Effector memory CD8-positive, alpha-beta T cell (primary cell): ENCODE measurements around the gene ECHS1.

Experiments used
- ATAC-seq: fragments of 150-1000 bp; cut with Tn5 transposase; replicated peaks from 2 replicates; pipeline ENCODE4 v1.10.0; 2021; ENCODE audit warnings: mild to moderate bottlenecking, moderate library complexity
- DNase-seq, 3 experiments: peaks; one replicate each; pipeline ENCODE4 v3.0.0; 2021
- H3K27ac Mint-ChIP-seq, 2 donors: one replicate each; pipeline ENCODE4 v1.8.0; 2022; ENCODE audit warnings: mild to moderate bottlenecking in 2 of 2, mixed read lengths in 2 of 2, moderate library complexity in 2 of 2
- H3K27me3 Mint-ChIP-seq, 2 donors: one replicate each; pipeline ENCODE4 v1.8.0; 2022; ENCODE audit warnings: mixed read lengths in 2 of 2
- H3K36me3 Mint-ChIP-seq: one replicate; pipeline ENCODE4 v1.8.0; 2022; ENCODE audit warnings: mild to moderate bottlenecking, moderate library complexity, mixed read lengths; ENCODE audit not compliant: insufficient read depth
- H3K4me1 Mint-ChIP-seq, 2 donors: one replicate each; pipeline ENCODE4 v1.8.0; 2022; ENCODE audit warnings: low read depth in 2 of 2, mixed read lengths in 2 of 2
- H3K4me3 Mint-ChIP-seq, 2 donors: one replicate each; pipeline ENCODE4 v1.8.0; 2022; ENCODE audit warnings: mild to moderate bottlenecking in 2 of 2, mixed read lengths in 2 of 2, moderate library complexity in 2 of 2
- H3K9me3 Mint-ChIP-seq, 2 donors: one replicate each; pipeline ENCODE4 v1.8.0; 2022; ENCODE audit warnings: mixed read lengths in 2 of 2

ECHS1 gene

DNA sequence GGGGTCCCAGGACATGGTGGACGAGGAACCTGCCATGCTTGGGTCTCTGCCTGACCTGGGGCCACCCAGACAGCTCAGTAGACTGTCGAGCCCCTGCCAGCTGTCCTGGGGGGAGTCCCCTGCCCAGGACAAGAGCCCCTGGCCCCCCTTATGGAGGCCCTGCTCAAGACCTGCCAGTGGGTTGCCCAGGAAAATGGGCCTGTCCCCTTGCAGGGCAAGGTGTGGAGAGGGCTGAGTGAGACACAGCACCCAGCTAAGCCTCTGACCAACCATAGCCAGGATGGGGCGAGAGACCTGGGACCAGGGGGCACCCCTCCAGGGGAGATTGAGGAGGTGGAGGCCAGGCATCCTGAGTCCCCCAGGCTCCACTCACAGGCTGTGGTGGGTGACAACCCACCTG lies 17.2 kb downstream of the ECHS1 start:
- H3K9me3 Mint-ChIP-seq = no peaks in the 10 kb centered on the region
- peak overlapping the region in 1 of 2 donors; percentile 38 for H3K27ac Mint-ChIP-seq
- DNase-seq = no peak
- no peaks in the 10 kb centered on the region for H3K36me3 Mint-ChIP-seq
- H3K27me3 Mint-ChIP-seq = no peaks in the 10 kb centered on the region
- peak overlapping the region; percentile 66 to 71 for H3K4me3 Mint-ChIP-seq
- no peak for ATAC-seq
- H3K4me1 Mint-ChIP-seq = peaks cover 0 to 6% of the 10 kb centered on the region in 2 donors

GRCh38 chr10:133355266-133355665 lies 17.9 kb downstream of the ECHS1 start:
- DNase-seq = no peak
- ATAC-seq = no peak
- Mint-ChIP-seq H3K27ac (peak overlapping the region in 1 of 2 donors; percentile 38), H3K9me3 (no peaks in the 10 kb centered on the region), H3K36me3 (no peaks in the 10 kb centered on the region), H3K27me3 (peaks cover 0 to 3% of the 10 kb centered on the region in 2 donors), H3K4me3 (no peak overlapping the region), H3K4me1 (peaks cover 0 to 6% of the 10 kb centered on the region in 2 donors)

- H3K36me3 Mint-ChIP-seq = no peaks in the 10 kb centered on the region
- peaks cover 0 to 3% of the 10 kb centered on the region in 2 donors for H3K4me1 Mint-ChIP-seq
- no peak overlapping the region for H3K27ac Mint-ChIP-seq
- H3K4me3 Mint-ChIP-seq = no peak overlapping the region
- H3K9me3 Mint-ChIP-seq = no peaks in the 10 kb centered on the region
- DNase-seq = no peak
- no peak for ATAC-seq
- peaks cover 0 to 8% of the 10 kb centered on the region in 2 donors for H3K27me3 Mint-ChIP-seq
Observed at GRCh38 chr10:133354672-133355240, 18.4 kb downstream of the ECHS1 start.

DNA sequence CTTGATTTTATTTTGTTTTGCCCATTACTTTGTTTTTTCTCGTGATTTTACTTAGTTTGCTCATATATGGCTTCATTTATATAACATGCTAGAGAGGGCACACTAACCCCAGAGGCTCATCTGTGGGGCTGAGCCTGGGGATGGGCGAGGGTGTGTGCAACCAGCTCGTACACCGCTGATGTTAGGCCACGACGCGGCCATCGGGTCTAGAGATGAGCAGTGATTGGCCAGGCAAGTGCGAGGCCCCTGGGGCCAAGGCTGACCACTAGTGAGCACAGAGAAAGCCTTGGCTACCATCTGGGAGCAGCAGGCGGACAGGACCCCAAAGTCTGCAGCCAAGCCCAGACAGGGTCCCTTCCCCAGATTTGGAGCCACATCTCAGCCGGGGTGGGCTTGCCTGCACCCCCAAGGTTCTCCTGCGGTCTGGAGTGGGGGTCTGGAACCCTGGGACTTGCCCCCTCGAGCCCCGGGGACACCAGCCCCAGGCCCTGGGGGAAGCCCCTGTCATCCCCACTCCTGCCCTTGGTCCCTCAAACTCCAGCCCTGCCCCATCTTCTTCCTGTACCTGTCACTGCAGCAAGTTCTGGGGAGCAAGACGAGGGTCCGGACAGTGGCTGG lies 19.1 kb downstream of the ECHS1 start:
- Mint-ChIP-seq H3K27ac (no peak overlapping the region), H3K4me1 (peaks cover 0 to 6% of the 10 kb centered on the region in 2 donors), H3K27me3 (peaks cover 4 to 14% of the 10 kb centered on the region in 2 donors), H3K36me3 (no peaks in the 10 kb centered on the region), H3K9me3 (no peaks in the 10 kb centered on the region), H3K4me3 (no peak overlapping the region)
- DNase-seq (no peak), ATAC-seq (no peak)

DNA sequence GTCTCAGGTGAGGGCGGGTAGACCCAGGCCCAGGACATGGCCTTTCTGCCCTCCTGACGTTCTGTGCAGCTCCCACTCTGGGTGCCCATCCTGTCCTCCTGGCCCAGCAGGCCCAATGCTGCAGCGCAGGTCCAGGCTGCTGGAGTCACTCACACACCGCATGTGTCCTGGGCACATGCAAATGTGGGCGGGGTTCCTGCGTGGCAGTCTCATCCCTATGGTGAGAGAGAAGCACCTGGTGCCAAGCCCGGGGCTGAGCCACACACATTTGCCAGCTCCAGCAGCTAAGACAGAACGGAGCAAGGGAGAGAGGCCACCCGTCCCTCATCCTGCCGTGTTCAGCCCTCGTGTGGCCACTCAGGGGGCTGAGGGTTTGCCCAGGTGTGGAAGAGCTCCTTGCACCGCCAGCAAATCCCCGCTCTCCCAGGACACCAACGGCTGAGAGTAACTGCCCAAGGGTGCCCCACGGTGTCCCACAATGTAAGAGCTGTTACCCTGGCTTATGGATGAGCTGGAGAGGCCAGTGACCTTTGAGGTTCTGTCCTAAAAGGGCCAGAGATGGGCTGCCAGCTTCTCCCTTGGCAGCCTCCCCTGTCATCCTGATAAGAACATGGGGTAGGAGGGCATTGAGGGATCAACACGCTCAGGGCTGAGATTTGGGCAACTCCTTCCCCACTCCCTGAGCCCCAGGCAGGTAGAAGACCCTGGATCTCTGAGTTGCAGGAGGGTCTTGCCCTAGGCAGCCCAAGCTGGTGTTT lies 19.8 kb downstream of the ECHS1 start:
- Mint-ChIP-seq H3K27ac (no peak overlapping the region), H3K4me3 (no peak overlapping the region), H3K36me3 (no peaks in the 10 kb centered on the region), H3K4me1 (peaks cover 0 to 7% of the 10 kb centered on the region in 2 donors), H3K9me3 (no peaks in the 10 kb centered on the region), H3K27me3 (peaks cover 8 to 21% of the 10 kb centered on the region in 2 donors)
- ATAC-seq = no peak
- no peak for DNase-seq

GRCh38 chr10:133351408-133352318 lies 21.5 kb downstream of the ECHS1 start:
- no peak for DNase-seq
- Mint-ChIP-seq H3K9me3 (no peaks in the 10 kb centered on the region), H3K4me3 (no peak overlapping the region), H3K27me3 (peaks cover 9 to 23% of the 10 kb centered on the region in 2 donors), H3K27ac (no peak overlapping the region), H3K4me1 (peaks cover 0 to 7% of the 10 kb centered on the region in 2 donors), H3K36me3 (no peaks in the 10 kb centered on the region)
- no peak for ATAC-seq

- peaks cover 0 to 4% of the 10 kb centered on the region in 2 donors for H3K4me1 Mint-ChIP-seq
- H3K9me3 Mint-ChIP-seq = no peaks in the 10 kb centered on the region
- no peak overlapping the region for H3K4me3 Mint-ChIP-seq
- H3K27me3 Mint-ChIP-seq = peaks cover 17 to 30% of the 10 kb centered on the region in 2 donors
- no peaks in the 10 kb centered on the region for H3K36me3 Mint-ChIP-seq
- no peak for DNase-seq
- no peak overlapping the region for H3K27ac Mint-ChIP-seq
- ATAC-seq = no peak
Observed at GRCh38 chr10:133350950-133351329, 22.2 kb downstream of the ECHS1 start.

GRCh38 chr10:133350283-133350949 lies 22.7 kb downstream of the ECHS1 start:
- peaks cover 22 to 35% of the 10 kb centered on the region in 2 donors for H3K27me3 Mint-ChIP-seq
- no peak overlapping the region for H3K4me3 Mint-ChIP-seq
- no peaks in the 10 kb centered on the region for H3K36me3 Mint-ChIP-seq
- no peak overlapping the region for H3K27ac Mint-ChIP-seq
- peaks cover 0 to 4% of the 10 kb centered on the region in 2 donors for H3K4me1 Mint-ChIP-seq
- DNase-seq (no peak), ATAC-seq (no peak)
- no peaks in the 10 kb centered on the region for H3K9me3 Mint-ChIP-seq

DNA sequence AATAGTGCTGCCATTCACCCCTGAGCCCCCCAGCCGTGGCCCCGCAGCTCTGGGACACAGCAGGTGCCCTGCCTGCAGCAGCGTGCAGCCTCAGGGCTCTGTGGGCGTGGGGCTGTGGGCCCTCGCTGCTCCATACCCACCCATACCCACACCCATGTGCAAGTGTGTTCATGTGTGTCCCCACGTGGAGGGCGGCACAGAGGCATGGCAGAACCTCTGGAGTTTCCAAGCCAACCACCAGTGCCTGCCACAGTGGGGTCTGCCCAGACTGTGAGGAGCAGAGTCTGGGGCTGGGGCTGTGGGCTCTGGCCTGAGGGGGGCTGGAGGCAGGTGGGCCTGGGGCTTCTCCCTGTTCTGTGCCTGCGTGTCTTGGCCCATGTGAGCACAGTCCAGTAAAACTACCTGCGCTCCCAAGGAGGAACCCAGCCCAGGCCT lies 23.6 kb downstream of the ECHS1 start:
- ATAC-seq = no peak
- H3K36me3 Mint-ChIP-seq = no peaks in the 10 kb centered on the region
- H3K27ac Mint-ChIP-seq = no peak overlapping the region
- DNase-seq = no peak
- no peak overlapping the region for H3K4me3 Mint-ChIP-seq
- H3K27me3 Mint-ChIP-seq = peaks cover 28 to 43% of the 10 kb centered on the region in 2 donors
- H3K4me1 Mint-ChIP-seq = peaks cover 0 to 4% of the 10 kb centered on the region in 2 donors
- no peaks in the 10 kb centered on the region for H3K9me3 Mint-ChIP-seq

- DNase-seq (no peak), ATAC-seq (no peak)
- Mint-ChIP-seq H3K27me3 (peaks cover 28 to 48% of the 10 kb centered on the region in 2 donors), H3K4me1 (peaks cover 0 to 4% of the 10 kb centered on the region in 2 donors), H3K27ac (no peak overlapping the region), H3K36me3 (no peaks in the 10 kb centered on the region), H3K4me3 (no peak overlapping the region), H3K9me3 (no peaks in the 10 kb centered on the region)
Observed at GRCh38 chr10:133349160-133349568, 24.0 kb downstream of the ECHS1 start.

GRCh38 chr10:133347710-133348517 lies 25.2 kb downstream of the ECHS1 start:
- ATAC-seq (no peak), DNase-seq (no peak)
- H3K36me3 Mint-ChIP-seq = no peaks in the 10 kb centered on the region
- peaks cover 34 to 60% of the 10 kb centered on the region in 2 donors for H3K27me3 Mint-ChIP-seq
- no peak overlapping the region for H3K4me3 Mint-ChIP-seq
- H3K4me1 Mint-ChIP-seq = peaks cover 0 to 4% of the 10 kb centered on the region in 2 donors
- no peaks in the 10 kb centered on the region for H3K9me3 Mint-ChIP-seq
- H3K27ac Mint-ChIP-seq = no peak overlapping the region

GRCh38 chr10:133346413-133346812 lies 26.7 kb downstream of the ECHS1 start:
- Mint-ChIP-seq H3K27ac (no peak overlapping the region), H3K4me3 (no peak overlapping the region), H3K4me1 (peaks cover 0 to 4% of the 10 kb centered on the region in 2 donors), H3K36me3 (no peaks in the 10 kb centered on the region), H3K9me3 (no peaks in the 10 kb centered on the region), H3K27me3 (peaks cover 42 to 70% of the 10 kb centered on the region in 2 donors)
- ATAC-seq (no peak), DNase-seq (no peak)
